K562 (cell line): Measurements from ENCODE around the gene ECI1. TPM values are rescaled to one million over a fixed set of nuclear protein-coding genes. Genes with fewer than 3 reads are reported as not detected.
A peak's percentile ranks its signal among the peaks of the same experiment; 100 is the strongest.

Experiments used
- ATAC-seq: fragments of 200-7000 bp; cut with Tn5 transposase; 3 replicates; pipeline ENCODE4 v1.9.1; 2020; ENCODE audit warnings: moderate library complexity
- BruUV-seq: library from RNA; stranded (reverse); fragments of 400-500 nt; replicated peaks from 2 replicates; lab custom pipeline; 2021; lab: Mats Ljungman, UMichigan
- CTCF ChIA-PET: fragments of 300-600 bp; formaldehyde crosslinking; extraction: SDS; loops from one replicate; lab custom pipeline; 2021; ENCODE audit warnings: low intra/inter-chr PET ratio; lab: Yijun Ruan, JAX
- POLR2A ChIA-PET: fragments of 300-600, 350-650 bp; sonication (Branson Sonifier 250); formaldehyde crosslinking; extraction: SDS; loops from one replicate; lab custom pipeline; 2021; ENCODE audit warnings: antibody characterized with exemption, inconsistent platforms; lab: Yijun Ruan, JAX
- DNase-seq, 4 experiments: peaks; one replicate each; pipeline versions ENCODE4 v3.0.0 to v3.0.0-alpha.2; 2011 to 2018; ENCODE audit warnings: low spot score in 3 of 4, mixed read lengths in 3 of 4; ENCODE audit errors: extremely low read depth in 1 of 4
- FAIRE-seq: peaks from 2 replicates; lab custom pipeline; 2011; peaks lifted over from hg19 to GRCh38; lab: Jason Lieb, UNC
- H2AFZ ChIP-seq: 2 replicates; pipeline ENCODE4 v1.6.0; 2011; ENCODE audit warnings: low read depth, low read length, control low read depth, inconsistent platforms
- H3K27ac ChIP-seq: fragments of 200-600 bp; 3 replicates; pipeline ENCODE4 v1.8.0; 2011; ENCODE audit warnings: low read depth, mild to moderate bottlenecking, control low read depth, inconsistent platforms, low read length, moderate library complexity, mixed read lengths; ENCODE audit errors: extremely low read depth
- H3K27me3 ChIP-seq, 2 experiments: fragments of 300-600 bp in 1 of 2; 2 replicates in 1 of 2; 3 replicates in 1 of 2; pipeline versions ENCODE4 v1.6.0 to v1.8.0; 2011; ENCODE audit warnings: inconsistent platforms in 2 of 2, low read length in 2 of 2, mild to moderate bottlenecking in 1 of 2, mixed read lengths in 1 of 2, moderate library complexity in 1 of 2; ENCODE audit not compliant: control insufficient read depth in 2 of 2, insufficient read depth in 2 of 2
- H3K36me3 ChIP-seq: fragments of 300-600 bp; 3 replicates; pipeline ENCODE4 v1.8.0; 2011; ENCODE audit warnings: mild to moderate bottlenecking, low read length, inconsistent platforms; ENCODE audit not compliant: control insufficient read depth, insufficient read depth
- H3K4me1 ChIP-seq, 2 experiments: fragments of 200-600 bp in 1 of 2; replicated peaks in 1 of 2; 2 replicates in 1 of 2; 3 replicates in 1 of 2; pipeline versions ENCODE4 v1.5.1 to v1.8.0; 2011; ENCODE audit warnings: inconsistent platforms in 2 of 2, low read length in 2 of 2, mild to moderate bottlenecking in 1 of 2, mixed read lengths in 1 of 2, moderate library complexity in 1 of 2; ENCODE audit not compliant: control insufficient read depth in 2 of 2, insufficient read depth in 2 of 2
- H3K4me2 ChIP-seq: 2 replicates; pipeline ENCODE4 v1.6.1; 2011; ENCODE audit warnings: low read length, control low read depth, inconsistent platforms, mixed read lengths; ENCODE audit not compliant: insufficient read depth
- H3K4me3 ChIP-seq: fragments of 200-600 bp; sonication (generic), shearing (Covaris generic); 2 replicates; pipeline ENCODE4 v1.5.1; 2016; ENCODE audit warnings: control low read depth, inconsistent platforms
- H3K79me2 ChIP-seq: fragments of 200-600 bp; 3 replicates; pipeline ENCODE4 v1.8.0; 2011; ENCODE audit warnings: low read length, inconsistent platforms; ENCODE audit not compliant: control insufficient read depth, insufficient read depth
- H3K9ac ChIP-seq, 2 experiments: 2 replicates each; pipeline versions ENCODE4 v1.6.0 to v1.6.1; 2011; ENCODE audit warnings: low read depth in 2 of 2, low read length in 2 of 2, control low read depth in 1 of 2, inconsistent platforms in 1 of 2, mild to moderate bottlenecking in 1 of 2, mixed read lengths in 1 of 2; ENCODE audit not compliant: insufficient read depth in 1 of 2
- H3K9me1 ChIP-seq: one replicate; pipeline ENCODE4 v1.6.0; 2011; ENCODE audit warnings: inconsistent platforms, mild to moderate bottlenecking, low read length, moderate library complexity; ENCODE audit not compliant: control insufficient read depth, insufficient read depth
- H3K9me3 ChIP-seq: replicated peaks from 2 replicates; pipeline ENCODE4 v1.5.1; 2011; ENCODE audit warnings: low read depth, low read length, inconsistent platforms; ENCODE audit not compliant: control insufficient read depth, insufficient read depth
- H4K20me1 ChIP-seq: replicated peaks from 2 replicates; pipeline ENCODE4 v1.6.1; 2011; ENCODE audit warnings: low read length, inconsistent platforms, mixed read lengths; ENCODE audit not compliant: control insufficient read depth, insufficient read depth
- BCLAF1 ChIP-seq, 2 experiments: fragments of 450-650 bp in 1 of 2; IDR thresholded peaks; 2 replicates each; pipeline ENCODE4 v1.6.1; 2011 to 2017; ENCODE audit warnings: low read depth in 2 of 2, antibody characterized with exemption in 1 of 2, borderline replicate concordance in 1 of 2, low read length in 1 of 2, mild to moderate bottlenecking in 1 of 2, mixed read lengths in 1 of 2; ENCODE audit not compliant: control insufficient read depth in 1 of 2
- FUS ChIP-seq: fragments of 200-400 bp; formaldehyde crosslinking; optimal IDR thresholded peaks from 2 replicates; pipeline ENCODE3; 2017; ENCODE audit warnings: low read depth, low read length
- MCM5 ChIP-seq: fragments of 450-650 bp; IDR thresholded peaks from 2 replicates; pipeline ENCODE4 v1.6.1; 2016; ENCODE audit warnings: low read depth
- MTA2 ChIP-seq: fragments of 450-650 bp; IDR thresholded peaks from 2 replicates; pipeline ENCODE4 v1.6.1; 2016; ENCODE audit warnings: low read depth
- NCOA2 ChIP-seq, 2 experiments: fragments of 450-650 bp; IDR thresholded peaks; 2 replicates each; pipeline ENCODE4 v1.6.1; 2018; ENCODE audit warnings: mild to moderate bottlenecking in 2 of 2, moderate library complexity in 1 of 2; ENCODE audit not compliant: partially characterized antibody in 2 of 2
- NCOA4 ChIP-seq: fragments of 450-650 bp; IDR thresholded peaks from 2 replicates; pipeline ENCODE4 v1.6.1; 2018; ENCODE audit warnings: mild to moderate bottlenecking; ENCODE audit not compliant: partially characterized antibody
- ZFPM2 ChIP-seq: fragments of 250-450 bp; sonication (Bioruptor Pico); IDR thresholded peaks from 2 replicates; pipeline ENCODE4 v1.5.1; 2022; ENCODE audit warnings: mild to moderate bottlenecking
- ZNF277 ChIP-seq: fragments of 250-450 bp; sonication (Bioruptor Pico); IDR thresholded peaks from 2 replicates; pipeline ENCODE4 v1.8.0; 2022; ENCODE audit warnings: inconsistent platforms, mild to moderate bottlenecking, moderate library complexity, borderline replicate concordance
- ZNF644 ChIP-seq: fragments of 200-800 bp; sonication (Bioruptor generic); IDR thresholded peaks from 2 replicates; pipeline ENCODE4 v1.6.1; 2016; ENCODE audit warnings: low read depth, missing genetic modification characterization, missing compliant biosample characterization
- WGBS: fragments of 100-300 bp; shearing (Covaris generic); methylation state at CpG from one replicate; pipeline ENCODE4 v1.1.6; 2016; ENCODE audit warnings: low coverage, mixed read lengths; ENCODE audit not compliant: insufficient coverage; ENCODE audit errors: missing lambda C conversion rate; 5-methylcytosine and 5-hydroxymethylcytosine counted together
- in situ Hi-C: fragments of 300-500 bp; cut with MboI; formaldehyde crosslinking; loops from 4 replicates; pipeline ENCODE4 v1.15.0; 2018; ENCODE audit warnings: inconsistent platforms, mixed read lengths
- intact Hi-C: fragments of 100-400 bp; cut with micrococcal nuclease; formaldehyde crosslinking; loops from 2 replicates; pipeline ENCODE4 v1.14.2; 2022
- polyA plus RNA-seq, 8 experiments: library from polyadenylated mRNA; depleted of rRNA in 4 of 8; stranded (reverse) in 5 of 8; unstranded in 3 of 8; fragments of >200 nt; fragmentation: Nextera tagmentation in 2 of 8; fragmentation: Illumina TruSeq in 1 of 8; extraction: Ambion mirVana in 2 of 8; extraction: Trizol in 1 of 8; gene quantifications; 2 replicates each; pipeline versions ENCODE4 v1.2.1 to v1.2.3, GENCODE V29; 2011 to 2014; ENCODE audit warnings: inconsistent platforms in 1 of 8, missing spikeins in 1 of 8
- total RNA-seq, 7 experiments: library from RNA; depleted of rRNA in 6 of 7; stranded (reverse); fragments of >200 nt in 6 of 7; fragmentation: Illumina TruSeq in 2 of 7; extraction: Trizol in 2 of 7; gene quantifications; 2 replicates each; pipeline versions ENCODE4 v1.2.1 to v1.2.3, GENCODE V29; 2011 to 2021; ENCODE audit warnings: low replicate concordance in 1 of 7

The ECI1 gene
- total and polyA plus RNA-seq, 9 of the 15 experiments (the other 6 are each of a cell fraction or from before 2014, with no cell fraction given), result 4.7 to 189 (median 54.0) TPM

GRCh38 chr16:2278956-2279800 lies 27.8 kb upstream of the ECI1 start:
- Histone ChIP-seq H2AFZ (no peak overlapping the region), H3K9ac (peak overlapping the region in 1 of 2 experiments; percentile 52; a peak in 2 of 4 replicates), H3K4me2 (no peak overlapping the region), H3K4me3 (no peak overlapping the region), H3K4me1 (peaks cover 0 to 23% of the 10 kb centered on the region in 2 experiments; a peak in 1 of 5 replicates), H3K36me3 (peaks cover 50% of the 10 kb centered on the region; the same call in 2 of the 3 replicates), H4K20me1 (no peaks in the 10 kb centered on the region), H3K9me3 (no peaks in the 10 kb centered on the region), H3K9me1 (no peaks in the 10 kb centered on the region), H3K27ac (no peak overlapping the region), H3K27me3 (no peaks in the 10 kb centered on the region), H3K79me2 (no peaks in the 10 kb centered on the region)
- intact Hi-C loops (no loop called here), in situ Hi-C loops (no loop called here)
- no TSS peak for BruUV-seq
- no peak for ATAC-seq
- 78% methylated on average over 20 of the region's 26 CpGs for whole genome bisulfite sequencing
- POLR2A ChIA-PET, result interaction anchor here (0.6 to 1.4 kb wide), 5 partner anchors 8 to 315 kb away, joined by 3 to 6 read pairs (median 3); partner anchors contain the start of genes RPS2 and TRAF7
- FAIRE-seq, result no peak
- CTCF ChIA-PET, result no interaction called here
- DNase-seq, result no peak
- TF ChIP-seq NCOA4 (no peak), FUS (no peak), NCOA2 (IDR thresholded peaks at IDR 0.05; ENCODE audit: partially characterized antibody in 2 of 2) (no peak), ZNF277 (CRISPR knock-in tag) (no peak), ZFPM2 (no peak), BCLAF1 (IDR thresholded peaks at IDR 0.05; ENCODE audit: borderline replicate concordance in 1 of 2, control insufficient read depth in 1 of 2, low read depth in 2 of 2, low read length in 1 of 2) (no peak), MCM5 (no peak), MTA2 (no peak), ZNF644 (tag) (no peak)
